Neural crest cell (in vitro differentiated cells): ENCODE measurements around the gene TBC1D25. TPM values are rescaled to one million over a fixed set of nuclear protein-coding genes. Genes with fewer than 3 reads are reported as not detected.

Source experiments
- DNase-seq: peaks from one replicate; pipeline ENCODE4 v3.0.0; 2021; ENCODE audit warnings: low read depth, mixed read lengths, low spot score
- H3K27ac Mint-ChIP-seq: one replicate; pipeline ENCODE4 v1.8.0; 2021; ENCODE audit warnings: mild to moderate bottlenecking, mixed read lengths; ENCODE audit not compliant: unreplicated experiment
- H3K27me3 Mint-ChIP-seq: 2 replicates; pipeline ENCODE4 v1.8.0; 2021; ENCODE audit warnings: low read depth, mild to moderate bottlenecking, mixed read lengths
- H3K36me3 Mint-ChIP-seq: 2 replicates; pipeline ENCODE4 v1.8.0; 2021; ENCODE audit warnings: low read depth, mild to moderate bottlenecking, mixed read lengths
- H3K4me1 Mint-ChIP-seq: 2 replicates; pipeline ENCODE4 v1.8.0; 2021; ENCODE audit warnings: mixed read lengths
- H3K4me3 Mint-ChIP-seq: one replicate; pipeline ENCODE4 v1.8.0; 2021; ENCODE audit warnings: mild to moderate bottlenecking, mixed read lengths
- H3K9me3 Mint-ChIP-seq: 2 replicates; pipeline ENCODE4 v1.8.0; 2021; ENCODE audit warnings: mixed read lengths
- total RNA-seq: library from RNA; stranded (reverse); gene quantifications from 2 replicates; pipeline ENCODE4 v1.2.1, GENCODE V29; 2021
- TF ChIP-seq, protein P1 (sequence below): fragments of 200-600 bp; sonication (generic); conservative IDR thresholded peaks from 2 replicates; pipeline ENCODE4 v1.5.0; 2021; ENCODE audit warnings: antibody characterized with exemption, mild to moderate bottlenecking

The TBC1D25 gene
- total RNA-seq, 1 donor from 2014 or later = 12.0 TPM

- Mint-ChIP-seq H3K4me3 (no peak overlapping the region), H3K4me1 (peaks cover 13% of the 10 kb centered on the region), H3K9me3 (no peaks in the 10 kb centered on the region), H3K27me3 (no peaks in the 10 kb centered on the region), H3K36me3 (peaks cover 2% of the 10 kb centered on the region), H3K27ac (no peak overlapping the region)
- TF ChIP-seq, protein P1, sequence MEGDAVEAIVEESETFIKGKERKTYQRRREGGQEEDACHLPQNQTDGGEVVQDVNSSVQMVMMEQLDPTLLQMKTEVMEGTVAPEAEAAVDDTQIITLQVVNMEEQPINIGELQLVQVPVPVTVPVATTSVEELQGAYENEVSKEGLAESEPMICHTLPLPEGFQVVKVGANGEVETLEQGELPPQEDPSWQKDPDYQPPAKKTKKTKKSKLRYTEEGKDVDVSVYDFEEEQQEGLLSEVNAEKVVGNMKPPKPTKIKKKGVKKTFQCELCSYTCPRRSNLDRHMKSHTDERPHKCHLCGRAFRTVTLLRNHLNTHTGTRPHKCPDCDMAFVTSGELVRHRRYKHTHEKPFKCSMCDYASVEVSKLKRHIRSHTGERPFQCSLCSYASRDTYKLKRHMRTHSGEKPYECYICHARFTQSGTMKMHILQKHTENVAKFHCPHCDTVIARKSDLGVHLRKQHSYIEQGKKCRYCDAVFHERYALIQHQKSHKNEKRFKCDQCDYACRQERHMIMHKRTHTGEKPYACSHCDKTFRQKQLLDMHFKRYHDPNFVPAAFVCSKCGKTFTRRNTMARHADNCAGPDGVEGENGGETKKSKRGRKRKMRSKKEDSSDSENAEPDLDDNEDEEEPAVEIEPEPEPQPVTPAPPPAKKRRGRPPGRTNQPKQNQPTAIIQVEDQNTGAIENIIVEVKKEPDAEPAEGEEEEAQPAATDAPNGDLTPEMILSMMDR = no peak
- no peak for DNase-seq
These were observed 30.4 kb downstream of the TBC1D25 start for GRCh38 chrX:48569958-48570357.

DNA sequence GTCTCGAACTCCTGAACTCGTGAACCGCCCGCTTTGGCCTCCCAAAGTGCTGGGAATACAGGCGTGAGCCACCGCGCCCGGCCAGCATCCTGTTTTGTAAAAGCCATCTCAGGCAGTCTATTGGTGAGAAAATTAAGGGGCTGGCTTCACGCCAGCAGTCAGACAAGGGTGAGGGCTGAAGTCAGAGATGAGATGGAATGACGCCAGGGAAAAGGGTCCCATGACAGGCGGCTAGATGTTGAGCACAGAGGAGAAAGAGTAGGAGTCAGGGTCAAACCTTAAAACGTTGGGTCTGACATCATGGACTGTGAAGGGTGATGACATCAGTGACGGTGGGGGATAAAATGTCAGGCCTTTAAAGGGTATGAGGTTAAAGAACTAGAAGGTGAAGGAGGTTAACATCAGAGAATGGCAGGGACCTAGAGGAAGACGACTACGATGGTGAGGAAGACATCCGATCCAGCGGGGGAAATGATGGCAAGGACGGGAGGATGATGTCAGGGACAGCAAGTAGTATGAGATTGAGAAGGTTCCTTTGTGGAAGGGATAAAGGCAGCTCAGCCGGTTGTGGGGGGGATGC lies 34.3 kb downstream of the TBC1D25 start:
- Mint-ChIP-seq H3K36me3 (peaks cover 12% of the 10 kb centered on the region), H3K9me3 (no peaks in the 10 kb centered on the region), H3K27me3 (no peaks in the 10 kb centered on the region), H3K27ac (peak overlapping the region; percentile 100), H3K4me1 (peaks cover 20% of the 10 kb centered on the region), H3K4me3 (peak overlapping the region; percentile 99)
- no peak for DNase-seq
- TF ChIP-seq, protein P1 = no peak

GRCh38 chrX:48574270-48575266 lies 35.1 kb downstream of the TBC1D25 start, which contains the start of gene RBM3:
Gene RBM3, plus strand, starts transcription at chrX:48574484. Its CDS starts 697 bp downstream, at chrX:48575181.
- Mint-ChIP-seq H3K4me3 (peak within 1 kb of the TSS; percentile 99), H3K27me3 (no peaks in the 10 kb centered on the region), H3K9me3 (no peaks in the 10 kb centered on the region), H3K27ac (peak within 1 kb of the TSS; percentile 100), H3K36me3 (peaks cover 16% of the 10 kb centered on the region), H3K4me1 (peaks cover 20% of the 10 kb centered on the region)
- peak; percentile 67 for DNase-seq
- TF ChIP-seq, protein P1 = peak; percentile 53

- Mint-ChIP-seq H3K27me3 (no peaks in the 10 kb centered on the region), H3K4me1 (peaks cover 20% of the 10 kb centered on the region), H3K36me3 (peaks cover 20% of the 10 kb centered on the region), H3K9me3 (no peaks in the 10 kb centered on the region), H3K4me3 (peak overlapping the region; percentile 99), H3K27ac (peak overlapping the region; percentile 91)
- TF ChIP-seq, protein P1 = no peak
- no peak for DNase-seq
These were observed 36.1 kb downstream of the TBC1D25 start for GRCh38 chrX:48575642-48576041.

- H3K36me3 Mint-ChIP-seq = peaks cover 20% of the 10 kb centered on the region
- H3K27me3 Mint-ChIP-seq = no peaks in the 10 kb centered on the region
- H3K27ac Mint-ChIP-seq = no peak overlapping the region
- no peaks in the 10 kb centered on the region for H3K9me3 Mint-ChIP-seq
- no peak for DNase-seq
- peak overlapping the region; percentile 99 for H3K4me3 Mint-ChIP-seq
- H3K4me1 Mint-ChIP-seq = peaks cover 20% of the 10 kb centered on the region
- TF ChIP-seq, protein P1 = no peak
These were observed 36.6 kb downstream of the TBC1D25 start for GRCh38 chrX:48576108-48576507.
